NCI-H2227 (cell line): ENCODE measurements around the gene ARHGAP22.

Experiments used
- DNase-seq: peaks from one replicate; lab custom pipeline; 2025; ENCODE audit not compliant: unreplicated experiment; lab: John Stamatoyannopoulos, UW

ARHGAP22 gene

DNA sequence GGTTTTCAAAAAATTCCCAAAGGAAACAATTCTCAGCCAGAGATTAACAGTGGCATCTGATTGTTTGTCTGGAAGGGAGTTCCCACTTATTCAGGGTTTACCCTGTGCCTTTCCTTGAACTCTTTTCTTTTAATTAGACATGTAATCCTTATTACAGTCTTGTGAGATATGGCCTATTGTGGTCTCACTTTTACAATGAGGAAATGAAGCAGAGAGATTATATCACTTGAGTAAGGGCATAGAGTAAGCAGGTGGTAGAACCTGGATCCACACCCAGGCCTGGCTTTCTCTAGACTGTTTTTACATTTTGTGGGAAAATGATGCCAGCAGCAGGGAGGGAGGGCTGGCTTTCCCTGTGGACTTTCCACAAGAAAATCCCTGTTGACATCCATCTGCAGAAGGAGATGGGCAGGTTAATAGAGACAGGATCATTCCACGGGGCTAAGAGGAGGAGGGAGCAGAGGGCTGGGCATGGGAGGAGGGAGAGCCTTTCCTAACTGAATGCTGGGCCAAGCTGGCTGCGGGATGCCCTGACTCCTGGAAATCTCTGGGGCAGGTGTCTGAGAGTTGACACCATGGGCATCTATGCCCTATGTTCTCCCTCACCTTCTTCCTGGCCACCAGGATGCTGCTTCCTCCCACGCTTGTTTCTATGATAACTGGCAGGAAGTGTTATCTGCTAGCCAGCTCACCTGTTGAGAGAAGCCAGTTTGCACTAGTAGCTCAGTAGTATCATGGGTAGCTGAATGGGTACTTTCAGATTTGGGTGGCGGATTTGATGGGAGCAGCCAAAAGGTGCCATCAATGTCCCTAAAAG is 28.7 kb upstream of the ARHGAP22 start:
- no peak for DNase-seq

DNA sequence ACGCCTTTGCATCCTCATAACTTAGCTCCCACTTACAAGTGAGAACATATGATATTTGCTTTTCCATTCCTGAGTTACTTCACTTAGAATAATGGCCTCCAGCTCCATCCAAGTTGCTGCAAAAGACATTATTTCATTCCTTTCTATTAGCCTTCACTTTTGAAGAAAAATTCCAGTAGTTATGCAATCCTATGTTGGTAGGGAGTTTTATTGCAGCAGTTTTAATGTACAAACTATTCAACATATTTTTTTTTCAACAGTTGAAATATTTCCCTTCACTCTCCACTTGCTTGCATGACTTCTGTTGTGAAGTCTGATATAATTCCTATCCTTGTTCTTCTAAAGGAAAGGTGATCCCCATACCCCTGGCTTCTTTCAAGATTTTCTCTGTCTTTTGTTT is 27.3 kb upstream of the ARHGAP22 start:
- no peak for DNase-seq

DNA sequence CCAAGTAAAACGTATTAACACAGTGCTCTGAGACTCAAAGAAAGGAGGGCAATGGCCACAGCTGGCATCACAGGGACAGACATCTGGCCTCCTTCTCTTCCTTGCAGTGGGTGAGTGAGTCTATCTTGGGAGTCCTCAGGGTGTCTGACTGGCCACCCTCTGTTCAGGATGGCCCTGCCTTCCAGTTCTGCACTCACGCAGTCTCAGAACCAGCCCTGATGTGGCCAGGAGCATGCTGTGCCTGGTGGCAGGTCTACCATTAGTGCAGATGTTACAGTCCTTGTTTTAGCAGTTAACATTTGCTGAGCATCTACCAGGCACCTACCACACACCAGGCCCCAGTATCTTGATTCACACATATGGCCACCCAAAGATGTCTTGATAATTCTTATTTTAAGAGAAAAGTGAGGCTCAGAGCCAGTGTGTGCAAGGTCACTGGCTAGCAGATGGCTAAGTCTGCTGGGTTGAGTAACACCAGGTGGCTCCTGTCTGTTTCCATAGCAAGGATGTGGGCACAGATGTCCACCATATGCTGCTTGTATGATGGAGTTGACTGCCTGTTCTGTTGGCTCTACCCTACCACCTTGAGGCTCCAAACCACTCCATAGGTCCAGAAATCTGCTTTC is 23.2 kb upstream of the ARHGAP22 start:
- DNase-seq = no peak

DNA sequence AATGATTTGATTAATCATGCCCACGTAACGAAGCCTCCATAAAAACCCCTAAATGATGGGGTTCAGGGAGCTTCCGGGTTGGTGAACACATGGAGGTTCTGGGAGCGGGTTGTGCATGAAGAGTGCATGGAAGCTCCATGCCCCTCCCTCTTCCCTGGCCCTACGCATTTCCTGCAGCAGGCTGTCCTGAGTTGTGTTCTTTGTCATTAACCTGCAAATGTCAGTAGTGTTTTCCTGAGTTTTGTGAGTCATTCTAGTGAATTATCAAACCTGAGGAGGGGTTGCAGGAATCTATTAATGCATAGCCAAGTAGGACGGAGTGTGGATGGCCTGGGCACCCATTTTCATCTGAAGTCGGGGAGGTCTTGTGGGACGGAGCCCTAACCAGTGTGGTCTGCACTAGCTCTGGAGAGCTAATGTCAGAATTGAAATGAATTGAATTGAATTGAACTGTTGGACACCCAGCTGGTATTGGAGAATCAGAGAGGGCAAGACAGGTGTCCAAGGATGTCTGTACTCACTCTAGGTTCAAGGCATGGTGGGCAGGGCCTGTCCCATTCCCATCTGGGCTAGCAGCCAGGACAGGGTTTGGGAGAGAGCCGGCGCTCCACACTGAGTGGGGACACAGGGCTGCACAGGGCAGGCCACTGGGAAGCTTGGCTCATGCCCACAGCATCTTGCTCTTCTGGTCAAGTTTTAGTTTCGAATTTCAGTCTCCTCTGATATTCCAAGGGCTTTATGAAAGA is 22.3 kb upstream of the ARHGAP22 start:
- DNase-seq = no peak

DNA sequence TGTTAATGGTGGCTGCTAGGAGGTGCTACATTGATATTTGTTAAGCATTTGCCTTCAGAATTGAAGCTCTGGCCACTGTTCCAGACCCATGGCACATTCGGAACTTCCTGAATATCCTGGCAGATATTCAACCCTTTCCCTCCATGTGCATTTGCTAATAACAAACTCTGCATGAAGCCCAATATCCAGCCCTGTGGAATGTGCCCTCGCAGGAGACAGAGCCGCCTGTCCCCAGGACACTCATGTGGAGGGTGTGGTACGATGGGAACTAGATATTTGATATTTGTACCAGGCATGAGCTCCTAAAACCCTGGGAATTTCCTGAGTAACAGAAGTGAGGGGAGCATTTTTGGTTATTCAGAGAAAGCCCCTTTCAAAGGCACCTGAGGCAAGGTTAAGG is 21.6 kb upstream of the ARHGAP22 start:
- no peak for DNase-seq

DNA sequence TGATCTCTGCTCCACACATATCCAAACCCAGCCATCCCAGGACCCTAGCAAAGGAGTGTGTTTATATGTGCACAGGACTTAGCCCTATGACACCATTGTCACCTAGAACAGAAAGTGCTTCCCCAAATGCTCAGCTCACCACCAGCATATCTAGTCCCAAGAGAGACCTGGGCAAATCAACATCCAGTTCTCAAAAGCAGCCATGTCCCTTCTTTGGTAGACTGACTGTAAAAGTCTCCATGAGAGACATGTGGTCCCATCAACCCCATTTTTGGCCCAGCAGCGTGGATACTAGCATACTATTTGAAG is 20.9 kb upstream of the ARHGAP22 start:
- DNase-seq = no peak

DNA sequence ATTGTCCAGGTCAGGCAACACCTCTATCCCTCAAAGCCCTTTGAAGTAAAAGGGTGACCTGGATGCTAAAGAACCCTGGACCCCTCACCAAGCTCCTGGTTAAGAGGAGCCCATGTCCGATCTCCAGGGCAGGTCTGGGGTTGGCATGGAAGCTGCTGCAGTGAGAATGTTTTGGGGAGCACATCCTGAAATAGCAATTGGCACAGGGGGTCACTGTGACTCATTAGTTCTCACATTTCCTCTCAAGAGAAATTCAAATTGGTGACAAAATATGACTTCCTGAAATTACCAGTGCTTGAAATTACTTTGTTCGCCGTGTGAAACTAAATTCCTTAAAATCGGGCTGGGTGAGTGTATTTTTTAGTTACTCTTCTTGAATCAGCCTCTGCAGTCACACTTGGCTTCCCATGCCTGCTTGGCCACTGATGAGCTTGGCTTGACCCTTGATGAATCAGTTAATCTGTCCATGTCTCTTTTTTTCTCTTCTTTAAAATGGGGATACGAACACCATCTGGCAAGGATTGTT is 18.8 kb upstream of the ARHGAP22 start:
- DNase-seq = no peak

DNA sequence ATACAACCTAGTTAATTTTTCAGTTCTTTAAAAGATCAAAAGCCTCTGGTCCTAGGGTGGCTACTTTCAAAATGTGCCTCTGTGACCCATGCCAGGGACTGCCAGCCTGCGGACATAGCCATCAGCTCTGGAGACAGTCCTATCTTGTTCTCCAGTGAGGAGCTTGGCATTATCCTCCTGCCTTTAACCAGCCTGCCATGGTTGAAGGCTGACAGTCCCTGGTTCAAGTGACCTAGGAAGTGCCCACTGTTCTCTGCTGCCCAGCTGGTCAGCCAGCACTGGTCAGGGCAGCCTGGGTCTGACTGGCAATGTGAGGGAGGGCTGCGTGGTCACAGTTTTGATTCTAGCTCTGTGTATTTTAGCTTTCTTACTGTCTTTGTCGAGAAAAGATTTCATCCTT is 18.1 kb upstream of the ARHGAP22 start:
- no peak for DNase-seq

DNA sequence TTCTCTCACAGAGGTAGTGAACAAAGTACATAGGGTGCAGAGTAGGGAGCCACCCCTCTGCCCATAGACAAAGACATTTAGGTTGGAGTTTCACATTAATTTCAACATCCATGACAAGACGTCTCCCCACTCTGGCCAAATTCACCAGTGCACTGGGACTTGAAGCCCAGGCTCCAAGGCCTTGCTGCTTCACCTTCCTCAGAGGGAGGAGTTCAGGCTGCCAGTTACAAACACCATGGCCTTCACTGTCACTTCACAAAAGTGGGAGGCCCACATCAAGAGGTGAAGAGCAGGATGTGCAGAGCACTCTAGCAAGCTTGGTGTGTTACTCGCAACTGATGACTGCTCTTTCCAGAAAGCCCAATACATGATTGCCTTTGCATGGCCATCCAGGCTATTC is 15.8 kb upstream of the ARHGAP22 start:
- DNase-seq = no peak

DNA sequence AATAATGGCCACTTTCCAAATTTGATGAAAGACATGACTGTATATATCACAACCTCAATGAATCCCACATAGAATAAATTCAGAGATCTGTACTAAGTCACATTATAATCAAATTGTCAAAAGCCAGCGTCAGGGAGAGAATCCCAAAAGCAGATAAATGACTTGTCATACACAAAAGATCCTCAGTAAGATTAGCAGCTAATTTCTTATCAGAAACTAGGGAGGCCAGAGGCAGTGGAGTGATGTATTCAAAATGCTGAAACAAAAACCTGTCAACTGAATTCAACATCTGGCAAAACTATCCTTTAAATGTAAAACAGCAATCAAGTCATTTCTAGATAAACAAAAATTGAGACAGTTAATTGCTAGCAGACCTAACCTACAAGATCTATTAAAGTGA is 11.6 kb upstream of the ARHGAP22 start:
- no peak for DNase-seq

DNA sequence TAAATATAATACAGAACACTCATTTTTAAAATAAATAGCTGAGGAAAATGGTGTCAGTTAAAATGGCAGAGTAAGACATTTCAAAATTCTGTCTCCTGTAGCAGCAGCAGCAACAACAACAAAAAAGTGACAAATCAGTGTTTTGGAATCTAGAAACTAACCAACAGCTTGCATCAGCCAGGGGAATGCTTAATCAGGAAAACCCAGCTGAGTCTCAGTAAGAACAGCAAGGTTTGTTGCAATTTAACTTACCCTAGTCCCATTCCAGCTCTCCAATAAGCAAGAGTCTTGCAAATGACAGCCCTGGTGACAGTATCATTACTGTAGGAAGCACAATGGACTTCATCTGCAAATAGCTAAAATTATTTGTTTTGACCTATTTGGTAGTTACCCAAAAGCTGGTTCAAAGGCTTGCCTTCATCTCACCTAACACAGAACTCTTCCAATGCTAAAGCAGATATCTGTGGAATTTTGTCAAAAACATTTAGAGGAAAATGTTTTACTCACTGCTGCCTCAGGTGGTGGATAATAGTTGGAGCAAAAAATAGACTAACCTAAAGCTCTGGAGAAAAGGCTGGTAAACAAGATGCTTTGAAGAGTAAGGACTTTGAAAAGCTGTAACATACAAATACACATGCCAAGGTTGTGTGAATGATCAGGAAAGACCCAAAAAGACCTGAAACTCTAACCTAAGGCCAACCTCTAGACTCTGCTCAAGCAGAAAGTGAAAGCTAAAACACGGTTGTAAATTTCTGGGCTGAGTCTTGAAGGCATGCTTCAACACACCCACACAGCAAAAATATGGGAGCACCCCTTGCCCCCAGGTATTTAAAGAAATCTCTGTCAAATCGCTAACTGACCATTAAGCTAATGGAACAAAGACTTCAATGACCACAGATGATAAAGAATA is 9.9 kb upstream of the ARHGAP22 start:
- DNase-seq = no peak

DNA sequence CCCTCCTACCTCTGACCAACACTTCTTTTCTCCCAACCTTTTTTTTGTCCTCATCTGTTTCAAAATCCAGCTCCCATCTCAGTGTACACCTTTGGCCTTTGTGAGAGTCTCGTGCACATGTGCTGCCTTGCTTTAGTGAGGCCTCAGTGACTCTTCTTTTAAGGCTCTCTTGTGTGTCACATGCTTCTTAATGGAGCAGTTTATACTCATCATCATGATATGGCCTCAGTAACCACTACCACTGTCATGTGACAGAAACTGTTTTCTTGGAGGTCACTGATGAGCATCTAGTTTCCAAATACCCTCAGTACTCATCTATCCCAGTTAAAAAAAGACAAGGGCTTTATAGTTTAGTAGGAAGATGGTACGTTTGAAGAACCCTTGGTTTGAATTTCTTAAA is 8.1 kb upstream of the ARHGAP22 start:
- no peak for DNase-seq

DNA sequence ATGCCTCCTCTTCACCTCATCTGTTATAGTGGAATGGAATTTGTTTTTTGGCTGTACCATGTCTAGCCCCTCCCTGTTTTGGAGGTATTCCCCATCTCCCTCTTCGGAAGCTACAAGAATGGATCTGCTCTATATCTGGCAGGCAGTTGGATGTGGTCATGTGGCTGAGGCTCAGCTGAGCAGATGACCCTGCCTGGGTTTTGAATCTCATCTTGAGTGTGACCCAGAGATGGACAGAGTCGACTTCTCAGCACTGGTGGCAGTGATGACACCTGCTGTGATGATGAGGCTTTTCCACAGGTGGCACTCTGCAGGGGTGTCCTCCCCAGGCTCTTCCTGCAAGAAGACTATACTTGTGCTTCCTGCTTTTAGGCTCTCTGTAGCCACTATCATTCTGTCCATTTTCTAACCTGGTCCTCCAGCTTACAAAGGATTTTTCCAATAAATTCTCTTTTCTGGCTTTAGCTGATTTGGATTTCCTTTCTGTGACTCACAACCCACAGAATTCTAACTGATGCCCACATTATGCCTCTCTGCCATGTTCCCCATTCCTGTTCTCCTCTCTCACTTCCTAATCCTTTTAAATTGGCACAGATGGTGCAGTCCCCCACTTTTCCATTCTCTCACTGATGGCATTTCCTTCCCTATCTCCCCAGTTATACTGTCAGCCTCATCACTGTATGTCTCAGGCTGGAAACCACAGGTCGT is 7.5 kb upstream of the ARHGAP22 start:
- no peak for DNase-seq

DNA sequence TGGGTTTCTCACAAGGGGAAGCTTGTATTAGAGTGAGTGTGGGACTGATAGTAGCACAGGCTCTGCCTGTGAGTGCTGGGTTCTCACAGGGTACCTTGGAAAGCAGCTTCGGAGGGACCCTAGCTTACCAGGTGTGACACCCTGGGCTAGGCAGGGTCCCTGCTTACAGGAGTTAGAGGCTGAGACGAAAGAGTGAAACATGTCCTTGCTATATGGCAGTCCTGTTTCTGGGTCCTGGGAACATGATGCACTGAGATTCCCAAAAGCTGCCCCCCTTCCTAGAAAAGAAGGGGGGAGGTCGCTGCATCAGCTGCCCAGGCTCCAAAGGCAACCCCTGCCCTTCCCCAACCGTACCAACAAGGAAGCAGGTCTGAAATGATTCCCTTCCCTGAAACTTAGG is 6.3 kb upstream of the ARHGAP22 start:
- no peak for DNase-seq

DNA sequence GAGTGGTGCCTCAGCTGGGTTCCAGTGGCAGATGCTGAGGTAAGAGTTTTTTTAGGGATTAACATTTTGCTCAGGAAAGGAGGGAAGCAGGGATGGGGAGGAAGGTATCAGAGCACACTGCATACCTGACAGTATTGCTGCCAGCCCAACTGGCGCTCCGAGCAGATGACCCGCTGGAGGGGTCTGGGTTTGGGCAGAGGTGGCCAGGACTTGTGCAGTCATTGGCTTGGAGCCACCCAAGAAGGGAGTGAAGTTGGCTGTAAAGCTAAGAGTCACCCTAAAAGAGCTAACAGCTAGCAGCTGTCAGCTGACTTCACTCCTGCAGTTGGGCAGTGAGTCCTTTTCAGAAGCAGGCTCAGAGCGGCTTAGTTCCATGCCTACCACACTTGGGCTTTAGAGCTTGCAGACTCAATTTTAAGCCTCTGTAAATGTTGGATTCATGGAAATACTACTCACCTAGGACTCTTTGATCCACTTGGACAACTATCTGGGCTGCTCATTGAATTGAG is 5.8 kb upstream of the ARHGAP22 start:
- DNase-seq = no peak

DNA sequence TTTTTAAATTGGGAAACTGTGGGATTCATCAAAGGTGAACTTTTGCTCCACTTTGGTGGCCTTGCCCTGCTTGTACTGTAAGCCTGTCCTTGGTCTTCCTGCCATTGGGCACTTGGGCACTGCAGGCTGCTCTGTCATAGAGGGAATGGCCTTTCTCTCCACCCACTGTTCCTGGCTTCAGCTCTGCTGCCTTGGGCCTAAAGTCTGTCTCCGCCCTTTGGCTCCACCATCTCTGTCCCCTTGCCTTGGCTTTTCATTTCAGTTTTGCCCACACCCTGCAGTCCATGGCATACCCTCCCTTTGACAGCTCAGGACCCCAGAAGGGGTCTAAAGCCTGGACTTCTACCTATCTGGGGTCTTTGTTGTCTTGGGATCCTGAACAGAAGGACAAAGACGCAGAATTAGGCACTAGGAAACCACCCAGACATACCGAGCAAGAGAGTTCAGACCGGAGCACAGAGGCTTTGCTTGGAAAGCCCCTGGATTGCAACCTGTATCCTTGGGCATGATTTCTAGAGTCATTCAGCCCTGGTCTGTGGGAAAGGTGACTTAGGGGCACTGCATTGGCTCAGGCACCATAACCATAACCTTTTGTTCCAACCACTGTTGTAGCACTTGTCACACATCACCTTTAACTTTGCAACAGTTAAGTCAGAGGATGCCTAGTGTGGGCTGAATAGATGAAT is 5.2 kb upstream of the ARHGAP22 start:
- DNase-seq = no peak

DNA sequence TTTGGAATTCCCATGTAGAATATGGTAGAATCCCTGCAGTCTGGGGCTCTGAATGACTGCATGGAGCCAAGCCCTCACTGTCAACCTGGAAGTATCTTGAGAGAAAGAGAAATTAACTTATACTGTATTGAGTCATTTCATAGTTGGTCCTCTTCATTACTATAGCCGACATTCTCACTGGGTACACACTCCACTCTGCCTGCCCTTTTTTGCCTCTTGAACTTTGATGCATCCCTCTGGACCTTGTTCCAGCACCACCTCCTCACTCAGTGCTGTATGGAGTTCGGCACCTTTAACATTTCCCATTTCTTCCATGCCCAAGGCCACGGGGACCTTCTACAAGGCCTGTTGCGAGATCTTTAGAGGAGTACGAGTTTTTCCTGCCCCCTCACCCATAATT is 4.6 kb upstream of the ARHGAP22 start:
- DNase-seq = no peak

DNA sequence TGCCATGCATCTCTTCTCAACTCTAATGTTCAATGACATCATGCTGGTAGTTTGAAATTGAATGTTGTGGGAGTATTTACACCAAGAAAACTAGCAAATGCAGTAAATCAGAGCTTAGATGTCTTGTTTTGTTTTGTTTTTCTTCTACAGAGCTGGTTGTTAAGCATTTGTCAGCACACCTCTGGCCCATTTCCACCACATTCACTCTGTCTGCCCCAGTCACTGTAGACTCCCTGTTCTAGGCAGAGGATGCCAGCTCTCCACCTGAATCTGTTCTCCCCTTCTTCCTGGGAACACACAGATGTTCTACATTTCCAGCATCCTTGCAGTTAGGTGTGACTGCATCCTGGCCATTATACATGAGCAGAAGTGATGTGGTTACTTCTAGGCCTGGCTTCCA is 4.1 kb upstream of the ARHGAP22 start:
- no peak for DNase-seq

DNA sequence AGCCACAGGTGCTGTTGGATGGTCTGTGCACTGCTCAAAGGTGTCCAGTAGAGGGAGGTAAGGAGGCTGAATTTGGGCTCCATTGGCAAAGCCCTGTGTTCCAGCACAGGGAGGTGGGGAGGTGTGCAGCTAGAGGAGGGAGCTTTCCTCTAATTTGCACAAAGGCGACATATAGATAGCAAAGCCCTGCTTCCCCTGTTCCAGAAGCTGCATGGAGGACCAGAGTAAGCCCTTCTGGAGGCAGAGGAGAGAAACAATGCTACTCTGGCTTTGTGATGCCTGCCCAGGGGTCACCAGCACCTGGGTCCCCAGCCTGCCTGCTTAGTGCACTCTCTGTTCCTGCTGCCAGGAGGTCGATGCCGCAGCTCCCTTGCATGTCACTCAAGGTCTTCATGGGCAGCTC is 3.4 kb upstream of the ARHGAP22 start:
- DNase-seq = peak; percentile 2
